GM19025 (cell line): Measurements from ENCODE around the gene CFH.
A peak's percentile ranks its signal among the peaks of the same experiment; 100 is the strongest.
"Not testable (repeated sequence)": the region's sequence is repeated elsewhere in the genome, so short reads cannot be mapped to it uniquely, and the experiment has no call there.

Experiments
- ATAC-seq: cut with Tn5 transposase; IDR thresholded peaks from one replicate; pipeline ENCODE4 v1.9.1; 2021; ENCODE audit warnings: mild to moderate bottlenecking, low read depth, moderate library complexity; ENCODE audit not compliant: unreplicated experiment

CFH gene

DNA sequence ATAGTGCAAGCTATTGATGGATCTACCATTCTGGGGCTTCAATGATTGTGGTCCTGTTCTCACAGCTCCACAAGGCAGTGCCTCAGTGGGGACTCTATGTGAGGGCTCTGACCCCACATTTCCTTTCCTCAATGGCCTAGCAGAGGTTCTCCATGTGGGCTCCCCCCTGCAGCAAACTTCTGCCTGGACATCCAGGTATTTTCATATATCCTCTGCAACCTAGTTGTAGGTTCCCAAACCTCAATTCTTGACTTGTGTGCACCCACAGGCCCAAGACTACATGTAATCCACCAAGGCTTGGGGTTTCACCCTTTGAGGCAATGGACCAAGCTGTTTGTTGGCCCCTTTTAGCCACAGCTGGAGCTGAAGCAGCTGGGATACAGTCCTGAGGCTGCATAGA, 86.9 kb downstream of the CFH start:
- no peak for ATAC-seq

DNA sequence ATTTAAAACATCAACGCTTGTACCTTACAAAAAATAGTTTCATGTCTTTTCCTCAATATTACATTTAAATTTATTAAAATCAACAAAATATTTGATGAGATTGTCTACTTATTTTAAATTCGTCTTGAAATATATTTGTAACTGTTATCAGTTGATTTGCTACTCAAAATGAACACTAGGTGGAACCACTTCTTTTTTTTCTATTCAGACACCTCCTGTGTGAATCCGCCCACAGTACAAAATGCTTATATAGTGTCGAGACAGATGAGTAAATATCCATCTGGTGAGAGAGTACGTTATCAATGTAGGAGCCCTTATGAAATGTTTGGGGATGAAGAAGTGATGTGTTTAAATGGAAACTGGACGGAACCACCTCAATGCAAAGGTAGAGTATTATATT, 91.4 kb downstream of the CFH start:
- ATAC-seq, result not testable (repeated sequence)

GRCh38 chr1:196765019-196765740, 113.3 kb downstream of the CFH start:
- ATAC-seq, result not testable (repeated sequence)

GRCh38 chr1:196769823-196770222, 118.0 kb downstream of the CFH start:
- not testable (repeated sequence) for ATAC-seq

- no peak for ATAC-seq
Measured at GRCh38 chr1:196773713-196774112, 121.9 kb downstream of the CFH start.

GRCh38 chr1:196774175-196774574, 122.3 kb downstream of the CFH start:
- no peak for ATAC-seq

- ATAC-seq, result peak; percentile 81
Measured at GRCh38 chr1:196774603-196775002, 122.8 kb downstream of the CFH start, which contains the start of gene CFHR3. Gene CFHR3 (plus strand): TSS chr1:196774840. CDS start chr1:196774887, 47 bp downstream.

DNA sequence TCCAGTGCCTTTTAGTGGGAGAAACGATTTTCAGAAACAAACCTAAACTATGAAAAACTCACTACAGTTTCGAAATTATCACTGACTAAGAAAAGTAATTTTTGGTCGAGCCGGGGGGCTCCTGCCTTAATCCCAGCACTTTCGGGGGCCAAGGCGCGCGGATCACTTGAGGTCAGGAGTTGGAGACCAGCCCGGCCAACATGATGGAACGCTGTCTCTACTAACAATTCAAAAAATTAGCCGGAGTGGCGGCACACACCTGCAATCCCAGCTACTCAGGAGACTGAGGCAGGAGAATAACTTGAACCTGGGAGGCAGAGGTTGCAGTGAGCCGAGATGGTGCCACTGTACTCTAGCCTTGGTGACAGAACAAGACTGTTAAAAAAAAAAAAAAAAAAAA, 125.8 kb downstream of the CFH start:
- no peak for ATAC-seq

DNA sequence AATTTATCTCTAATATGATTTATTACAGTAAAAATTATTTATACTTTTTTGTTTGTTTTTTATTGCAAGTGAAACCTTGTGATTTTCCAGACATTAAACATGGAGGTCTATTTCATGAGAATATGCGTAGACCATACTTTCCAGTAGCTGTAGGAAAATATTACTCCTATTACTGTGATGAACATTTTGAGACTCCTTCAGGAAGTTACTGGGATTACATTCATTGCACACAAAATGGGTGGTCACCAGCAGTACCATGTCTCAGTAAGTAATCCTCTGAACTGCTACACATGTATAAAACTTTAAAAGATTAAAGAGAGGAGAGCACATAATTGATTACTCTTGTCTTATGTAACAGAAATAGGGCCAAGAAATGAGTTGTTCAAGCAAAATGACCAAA, 127.2 kb downstream of the CFH start:
- ATAC-seq, result no peak

- ATAC-seq, result not testable (repeated sequence)
Measured at GRCh38 chr1:196791252-196791651, 139.4 kb downstream of the CFH start.

DNA sequence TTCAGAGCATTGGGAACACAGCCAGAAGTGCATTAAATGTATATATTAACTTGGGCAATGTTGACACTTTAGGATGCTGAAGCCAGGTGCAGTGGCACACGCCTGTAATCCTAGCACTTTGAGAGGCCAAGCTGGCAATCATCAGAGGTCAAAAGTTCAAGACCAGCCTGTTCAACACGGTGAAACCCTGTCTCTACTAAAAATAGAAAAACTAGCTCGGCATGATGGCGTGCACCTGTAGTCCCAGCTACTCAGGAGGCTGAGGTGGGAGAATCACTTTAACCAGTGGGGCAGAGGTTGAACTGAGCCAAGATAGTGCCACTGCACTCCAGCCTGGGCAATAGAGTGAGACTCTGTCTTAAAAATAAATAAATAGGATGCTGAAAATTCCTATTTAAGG, 142.3 kb downstream of the CFH start:
- not testable (repeated sequence) for ATAC-seq
